ENCODE results near the gene LRRC26.

The LRRC26 gene

GRCh38 chr9:137198902-137199283, 29.0 kb upstream of the LRRC26 start:
- DNase-seq = no peak
- ATAC-seq = no peak

DNA sequence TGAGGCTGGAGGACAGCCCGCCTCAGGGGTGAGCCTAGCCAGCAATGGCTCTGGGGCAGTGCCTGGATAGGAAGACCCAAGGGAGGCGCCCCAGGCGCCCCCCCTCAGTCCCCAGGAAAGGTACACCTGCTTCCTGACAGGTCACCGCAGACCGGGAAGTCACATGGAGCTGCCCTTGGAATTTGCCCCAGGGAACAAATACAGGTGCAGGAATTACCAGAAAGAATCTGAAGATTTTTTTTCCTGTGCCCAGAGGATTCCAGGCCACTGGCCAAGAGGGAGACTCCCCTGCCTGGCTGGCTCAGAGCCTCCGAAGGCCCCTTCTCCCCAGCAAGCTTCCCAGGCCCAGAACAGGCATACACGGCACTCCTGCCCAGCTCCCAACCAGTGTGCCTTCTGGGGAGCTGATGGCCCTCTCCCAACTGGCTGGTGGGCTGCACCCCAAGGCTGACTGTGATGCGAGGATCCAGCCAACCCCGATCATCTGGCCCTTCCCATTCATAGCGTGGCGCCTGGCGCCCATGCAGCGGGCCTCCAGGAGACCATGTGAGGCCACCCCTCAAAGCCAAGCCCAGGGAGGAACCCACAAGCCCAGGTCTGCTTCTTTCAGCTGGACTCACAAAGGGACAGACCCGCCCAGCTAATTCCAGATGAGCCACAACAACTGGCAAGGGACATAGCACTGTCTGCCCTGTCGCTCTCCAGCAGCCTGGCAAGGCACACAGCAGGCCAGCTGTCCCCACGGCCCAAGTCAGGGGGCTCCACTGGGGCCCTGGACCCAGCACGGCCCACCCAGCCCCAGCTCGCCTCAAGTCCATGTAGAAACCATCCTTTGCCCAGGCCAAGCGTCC, 28.4 kb upstream of the LRRC26 start:
- ATAC-seq = no peak

DNA sequence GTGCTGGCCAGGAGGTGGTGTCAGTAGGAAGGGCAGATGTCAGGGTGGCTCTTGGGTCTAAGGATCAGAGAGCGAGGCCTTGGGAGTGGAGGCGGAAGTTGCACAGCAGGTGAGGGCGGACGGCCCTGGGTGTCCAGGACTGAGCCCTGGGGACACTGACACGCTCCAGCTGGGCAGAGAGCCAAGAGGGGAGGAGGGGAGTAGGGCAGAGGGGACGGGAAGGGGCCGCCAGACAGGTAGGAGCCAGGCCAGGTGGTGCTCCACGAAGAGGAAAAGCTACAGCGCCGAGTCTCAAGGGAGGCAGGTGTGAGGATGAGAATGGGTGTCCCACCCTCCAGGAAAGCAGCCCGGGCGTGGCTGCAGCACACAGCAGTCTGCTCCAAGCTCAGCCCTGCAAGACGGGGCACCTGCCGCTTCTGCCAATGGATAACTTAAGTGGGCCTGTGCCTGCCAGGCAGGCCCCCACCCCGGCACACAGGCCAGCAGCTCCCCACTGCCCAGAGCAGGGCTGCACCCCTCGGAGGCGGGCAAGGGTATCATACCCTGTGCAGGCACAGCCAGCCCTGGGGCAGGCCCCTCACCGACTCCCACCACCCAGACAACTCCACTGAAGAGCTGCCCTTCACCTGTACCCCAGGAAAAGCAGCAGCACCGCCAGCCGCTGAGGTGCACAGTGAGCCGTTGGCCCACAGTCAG, 25.8 kb upstream of the LRRC26 start:
- DNase-seq (no peak), ATAC-seq (no peak)

More for the DNA sequence above, 28.4 kb upstream of the LRRC26 start:
- DNase-seq = no peak

GRCh38 chr9:137194909-137195308, 25.1 kb upstream of the LRRC26 start:
- DNase-seq (no peak), ATAC-seq (no peak)

GRCh38 chr9:137194388-137194787, 24.5 kb upstream of the LRRC26 start:
- DNase-seq (no peak), ATAC-seq (no peak)

DNA sequence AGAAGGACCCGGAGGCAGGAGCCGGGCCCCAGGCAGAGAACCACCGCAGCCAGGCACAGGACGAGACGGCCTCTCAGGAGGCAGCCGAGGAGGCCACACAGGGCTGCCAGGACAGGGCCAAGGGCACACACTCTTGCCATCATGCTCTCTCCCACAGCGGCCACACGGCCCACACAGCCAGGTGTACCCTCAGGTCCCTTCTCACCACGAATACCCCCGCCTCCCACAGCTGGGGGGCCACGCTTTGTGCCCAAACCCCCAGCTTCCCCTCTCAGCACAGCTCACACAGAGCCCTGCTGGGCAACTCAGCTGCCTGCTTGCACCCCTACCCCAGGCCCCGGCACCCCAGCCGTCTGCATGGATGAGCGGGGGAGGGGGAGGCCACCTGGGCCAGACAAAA, 23.9 kb upstream of the LRRC26 start:
- DNase-seq = no peak
- no peak for ATAC-seq

DNA sequence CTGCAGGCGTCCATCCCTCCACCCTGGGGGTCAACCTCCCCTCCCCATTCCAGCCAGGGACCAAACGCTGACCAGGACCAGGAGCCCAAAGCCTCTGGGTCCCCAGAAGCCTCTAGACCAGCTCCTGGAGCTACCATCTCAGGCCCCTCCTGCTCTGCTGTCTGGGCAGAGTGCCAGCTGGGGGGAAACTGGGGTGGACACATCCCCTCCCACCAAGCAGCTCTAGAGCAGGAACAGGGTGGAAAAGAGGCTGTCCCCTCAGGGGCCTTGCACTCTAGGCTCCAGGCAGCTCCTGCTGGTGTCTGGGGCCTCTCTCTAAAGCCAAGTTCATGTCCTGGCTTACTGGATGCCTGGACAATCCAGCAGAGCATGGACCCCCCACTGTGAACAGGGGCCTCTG, 23.0 kb upstream of the LRRC26 start:
- DNase-seq = no peak
- no peak for ATAC-seq

DNA sequence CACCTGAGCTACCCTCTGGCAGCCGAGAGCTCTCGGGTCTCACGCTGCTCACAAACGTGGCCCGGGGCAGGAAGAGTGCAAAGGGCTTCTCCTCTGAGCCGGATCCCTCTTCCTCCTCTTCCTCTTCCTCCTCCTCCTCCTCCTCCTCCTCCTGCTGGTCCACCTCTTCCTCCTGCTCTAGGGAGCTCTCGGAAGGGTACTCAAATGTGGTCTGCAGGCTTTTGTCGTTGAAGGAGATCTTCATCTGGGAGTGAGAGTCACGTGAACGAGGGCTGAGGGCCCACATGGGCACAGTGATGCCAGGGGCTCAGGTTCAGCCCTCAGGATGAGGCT, 22.6 kb upstream of the LRRC26 start:
- no peak for DNase-seq
- ATAC-seq = no peak

- ATAC-seq (no peak), DNase-seq (no peak)
These were observed 22.0 kb upstream of the LRRC26 start for GRCh38 chr9:137191691-137192447.

DNA sequence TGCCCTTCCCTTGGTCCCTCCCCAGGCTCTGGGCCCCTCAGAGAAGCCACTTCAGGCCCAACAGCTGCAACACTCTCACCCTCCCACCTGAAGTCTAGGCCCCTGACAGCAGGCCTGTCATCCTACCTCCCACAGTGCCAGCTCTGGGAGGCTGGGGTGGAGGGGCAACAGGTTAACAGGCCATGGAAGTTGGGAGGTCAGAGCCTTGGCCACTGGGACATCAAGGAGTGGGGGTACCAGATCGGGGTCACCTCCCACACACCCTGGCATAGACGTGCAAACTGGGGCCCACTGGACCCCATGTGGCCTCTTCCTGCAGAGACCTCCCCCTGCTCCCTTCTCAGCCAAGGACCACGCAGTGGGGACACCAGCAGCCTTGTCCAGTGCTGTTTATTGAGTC, 21.4 kb upstream of the LRRC26 start:
- DNase-seq (no peak), ATAC-seq (no peak)

DNA sequence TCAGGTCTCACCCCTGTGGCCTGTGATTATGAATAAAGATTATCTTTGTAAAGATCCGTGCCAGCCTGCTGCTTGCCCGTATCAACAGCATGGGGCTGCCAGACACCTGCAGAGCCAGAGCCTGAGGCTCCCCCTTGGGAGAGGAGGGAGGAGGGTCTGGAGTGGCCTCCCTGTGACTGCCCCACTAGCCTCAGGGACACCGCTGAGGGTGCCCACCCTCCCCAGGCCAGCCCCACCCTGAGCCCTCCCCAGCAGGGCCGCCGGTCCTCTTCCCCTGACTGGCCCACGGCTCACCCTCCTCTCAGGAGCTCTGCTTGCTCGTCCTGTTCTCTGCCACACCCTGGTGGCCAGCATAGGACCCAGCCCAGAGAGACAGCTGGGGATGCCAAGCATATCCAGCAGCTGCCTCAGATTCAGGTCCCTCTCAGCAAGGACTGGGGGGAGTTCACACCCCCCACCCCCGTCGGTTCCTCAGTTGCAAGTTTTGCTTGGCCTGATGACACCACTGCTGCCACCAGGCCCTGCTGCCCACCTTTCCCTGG, 20.5 kb upstream of the LRRC26 start:
- ATAC-seq (no peak), DNase-seq (no peak)

GRCh38 chr9:137189297-137190295, 19.7 kb upstream of the LRRC26 start:
- DNase-seq = no peak
- no peak for ATAC-seq

DNA sequence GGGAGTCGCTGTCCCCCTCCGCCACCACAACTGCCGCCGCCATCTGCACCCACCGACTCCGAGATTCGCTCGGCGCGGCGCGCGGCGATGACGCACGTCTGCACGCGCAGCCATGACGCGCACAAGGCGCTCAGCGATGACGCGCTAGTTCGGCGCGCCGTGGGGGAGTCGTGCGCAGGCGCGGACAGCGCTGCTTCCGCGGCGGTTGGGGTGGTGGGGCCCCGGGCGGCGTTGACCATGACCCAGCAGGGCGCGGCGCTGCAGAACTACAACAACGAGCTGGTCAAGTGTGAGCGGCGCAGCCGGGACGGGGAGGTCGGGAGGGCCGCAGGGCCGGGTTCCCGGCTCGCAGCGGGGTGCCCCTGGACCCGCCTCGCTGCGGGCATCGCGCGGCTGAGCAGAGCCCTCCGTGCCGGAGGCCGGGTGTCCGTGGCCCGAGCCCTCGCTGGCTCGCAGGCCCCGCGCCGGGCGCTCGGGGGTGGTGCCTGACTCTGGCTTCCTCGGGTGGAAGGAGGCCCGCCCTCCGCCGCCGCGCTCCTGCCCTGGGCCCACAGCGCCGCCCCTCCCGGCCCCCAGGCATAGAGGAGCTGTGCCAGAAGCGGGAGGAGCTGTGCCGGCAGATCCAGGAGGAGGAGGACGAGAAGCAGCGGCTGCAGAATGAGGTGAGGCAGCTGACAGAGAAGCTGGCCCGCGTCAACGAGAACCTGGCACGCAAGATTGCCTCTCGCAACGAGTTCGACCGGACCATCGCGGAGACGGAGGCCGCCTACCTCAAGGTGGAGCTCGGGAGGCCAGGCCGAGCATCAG, 18.8 kb upstream of the LRRC26 start, which contains the start of the genes ANAPC2 and SSNA1:
ANAPC2 (minus strand) TSS at position 71 of the 807 bp plus-strand sequence; CDS start at position 43, 28 bp downstream.
SSNA1 (plus strand) TSS at position 187 of the 807 bp plus-strand sequence; CDS start at position 238, 51 bp downstream.
- peak; percentile 82 for ATAC-seq
- peak; percentile 97 for DNase-seq

- ATAC-seq = peak; percentile 1
- no peak for DNase-seq
These were observed 18.2 kb upstream of the LRRC26 start for GRCh38 chr9:137188086-137188489.

DNA sequence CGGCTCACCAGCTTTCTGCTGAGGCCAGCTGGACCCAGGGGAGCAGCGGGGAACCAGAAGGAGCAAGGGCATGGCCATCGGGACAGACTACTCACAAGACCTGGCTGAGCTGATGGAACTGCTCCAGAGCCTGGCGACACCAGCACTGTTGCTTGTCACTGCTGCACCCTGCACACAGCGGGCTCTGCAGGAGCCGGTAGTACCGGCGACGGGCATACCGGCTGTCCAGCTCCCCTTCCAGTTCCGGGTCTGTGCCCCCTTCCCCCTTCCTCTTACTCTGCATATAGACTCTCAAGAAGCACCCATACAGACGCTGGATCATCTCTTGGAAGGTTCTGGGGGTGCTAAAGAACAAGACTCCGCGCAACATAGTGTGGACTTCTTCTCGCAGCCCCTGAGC, 17.5 kb upstream of the LRRC26 start:
- DNase-seq (no peak), ATAC-seq (no peak)

GRCh38 chr9:137186385-137186784, 16.5 kb upstream of the LRRC26 start:
- ATAC-seq = no peak

GRCh38 chr9:137185921-137186320, 16.1 kb upstream of the LRRC26 start:
- ATAC-seq = no peak
- no peak for DNase-seq

More at GRCh38 chr9:137186385-137186784, 16.5 kb upstream of the LRRC26 start:
- DNase-seq = no peak

GRCh38 chr9:137184881-137185660, 15.2 kb upstream of the LRRC26 start:
- DNase-seq (no peak), ATAC-seq (no peak)

DNA sequence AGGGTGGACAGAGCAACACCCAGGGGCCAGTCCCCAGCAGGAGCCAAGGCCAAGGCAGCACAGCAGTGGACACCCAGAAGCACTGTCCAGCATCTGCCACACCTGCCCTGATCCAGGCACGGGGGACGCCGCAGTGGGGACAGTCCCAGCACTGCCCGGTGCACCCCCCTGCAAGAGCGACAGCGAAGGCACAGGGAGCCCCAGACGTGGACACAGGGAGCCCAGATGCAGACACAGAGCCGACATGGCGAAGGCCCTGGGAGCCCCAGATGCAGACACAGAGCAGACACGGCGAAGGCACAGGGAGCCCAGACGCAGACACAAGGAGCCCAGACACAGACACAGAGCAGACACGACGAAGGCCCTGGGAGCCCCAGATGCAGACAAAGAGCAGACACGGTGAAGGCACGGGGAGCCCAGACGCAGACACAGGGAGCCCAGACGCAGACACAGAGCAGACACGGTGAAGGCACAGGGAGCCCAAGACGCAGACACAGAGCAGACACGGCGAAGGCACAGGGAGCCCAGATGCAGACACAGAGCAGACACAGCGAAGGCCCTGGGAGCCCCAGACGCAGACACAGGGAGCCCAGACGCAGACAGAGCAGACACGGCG, 14.2 kb upstream of the LRRC26 start:
- DNase-seq (no peak), ATAC-seq (no peak)
